ENCODE results near the gene NKRF.
A peak's percentile ranks its signal among the peaks of the same experiment; 100 is the strongest.

NKRF gene

DNA sequence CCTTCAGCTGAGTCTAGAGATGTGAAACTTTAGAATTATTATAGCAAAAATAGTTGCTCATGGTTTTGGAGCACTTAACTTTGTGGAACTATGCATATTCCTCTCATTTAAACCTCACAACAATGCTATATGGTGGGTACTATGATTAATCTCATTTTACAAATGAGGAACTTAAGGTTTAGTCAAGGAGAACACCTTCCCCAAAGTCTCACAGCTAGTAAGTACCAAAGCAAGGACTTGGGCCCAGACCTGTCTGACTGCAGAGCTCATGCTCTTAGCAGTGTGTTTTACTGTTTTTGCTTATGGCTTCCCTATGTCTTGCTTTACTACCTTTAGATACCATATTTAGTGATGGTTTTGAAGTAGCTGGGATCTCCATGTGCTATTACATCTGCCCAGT lies 26.8 kb downstream of the NKRF start:
- Histone ChIP-seq H3K9me3 (ENCODE audit: control insufficient read depth, insufficient read depth, low read length) (no peaks in the 10 kb centered on the region), H3K9ac (ENCODE audit: low read depth, low read length) (no peak overlapping the region), H3K4me1 (ENCODE audit: insufficient read depth, low read length) (peaks cover 7% of the 10 kb centered on the region; the same call in 1 of the 2 replicates), H3K36me3 (ENCODE audit: insufficient read depth, low read length) (peaks cover 7% of the 10 kb centered on the region; the same call in 1 of the 2 replicates)

DNA sequence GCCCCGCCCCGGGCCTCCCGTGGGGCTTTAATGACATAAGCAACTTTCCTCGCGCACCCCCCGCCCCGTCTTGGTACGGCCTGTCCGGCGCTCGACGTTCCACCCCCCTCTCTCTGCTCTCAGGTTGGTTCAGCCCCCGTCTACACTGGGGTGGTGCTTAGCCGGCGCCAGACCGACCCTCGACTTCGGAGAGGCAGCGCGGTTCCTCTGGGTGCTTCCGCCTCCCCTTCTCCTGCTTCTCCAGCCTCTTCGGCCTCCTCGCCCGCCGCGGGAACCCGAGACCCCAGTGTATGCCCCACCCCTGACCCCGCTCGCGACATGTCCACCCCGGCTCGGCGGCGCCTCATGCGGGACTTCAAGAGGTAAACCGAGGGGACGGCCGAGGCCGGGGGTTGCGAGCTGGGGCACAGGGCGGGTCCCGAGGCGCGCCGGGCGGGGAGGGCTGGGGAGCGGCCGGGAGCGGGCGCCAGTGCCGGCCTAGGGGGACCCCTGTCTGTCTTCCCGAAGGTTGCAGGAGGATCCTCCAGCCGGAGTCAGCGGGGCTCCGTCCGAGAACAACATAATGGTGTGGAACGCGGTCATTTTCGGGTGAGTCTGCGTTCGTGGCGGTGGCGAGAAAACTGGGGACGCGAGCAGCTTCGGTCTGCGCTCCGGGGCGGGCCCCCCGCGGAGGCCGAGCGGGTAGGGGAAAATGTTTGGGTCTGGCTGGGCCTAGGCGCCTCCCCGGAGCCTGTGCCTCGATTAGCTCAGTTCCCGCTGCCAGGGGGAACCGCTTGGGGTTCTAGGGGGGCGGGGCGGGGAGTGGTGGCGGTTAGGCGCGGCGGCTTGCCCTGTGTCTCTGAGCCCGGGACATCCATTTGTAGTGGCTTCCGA lies 31.6 kb downstream of the NKRF start, which contains the start of gene UBE2A:
TSS of gene UBE2A (plus strand) at position 170 of the 873 bp plus-strand sequence. CDS start at position 319, 149 bp downstream.
- Histone ChIP-seq H3K9ac (ENCODE audit: low read depth, low read length) (peak within 1 kb of the TSS; percentile 72), H3K4me1 (ENCODE audit: insufficient read depth, low read length) (peaks cover 7% of the 10 kb centered on the region; the same call in 1 of the 2 replicates), H3K9me3 (ENCODE audit: control insufficient read depth, insufficient read depth, low read length) (no peaks in the 10 kb centered on the region), H3K36me3 (ENCODE audit: insufficient read depth, low read length) (peaks cover 7% of the 10 kb centered on the region; the same call in 1 of the 2 replicates)

DNA sequence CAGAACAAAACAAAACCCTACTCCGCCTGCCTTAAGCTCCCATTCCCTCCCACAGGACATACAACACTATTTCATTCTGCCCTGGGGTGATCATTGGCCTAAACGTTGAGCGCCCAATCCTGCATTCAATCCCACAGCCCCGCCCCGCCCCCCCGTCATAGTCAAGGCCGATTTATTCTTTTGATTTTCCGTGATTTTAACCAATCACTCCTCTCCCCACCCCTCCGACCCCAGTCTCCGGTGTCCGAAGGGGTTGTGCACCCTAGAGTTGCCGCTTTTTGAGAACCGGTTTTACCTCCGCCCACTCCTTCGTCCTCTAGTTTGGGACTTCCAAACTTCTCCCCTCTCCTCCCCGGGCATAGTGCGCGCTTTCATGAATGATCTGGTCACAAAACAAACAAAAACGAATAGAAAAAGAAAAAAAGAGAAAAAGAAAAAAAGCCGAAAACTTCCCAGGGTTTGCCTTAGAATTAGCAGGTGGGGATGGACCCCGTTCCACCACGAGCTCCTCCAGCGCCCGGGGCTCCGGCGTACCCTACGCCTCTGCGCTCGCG lies 32.3 kb downstream of the NKRF start:
- H3K9ac ChIP-seq (ENCODE audit: low read depth, low read length), result peak overlapping the region; percentile 72
- H3K4me1 ChIP-seq (ENCODE audit: insufficient read depth, low read length), result peaks cover 7% of the 10 kb centered on the region; the same call in 1 of the 2 replicates
- H3K9me3 ChIP-seq (ENCODE audit: control insufficient read depth, insufficient read depth, low read length), result no peaks in the 10 kb centered on the region
- peaks cover 7% of the 10 kb centered on the region; the same call in 1 of the 2 replicates for H3K36me3 ChIP-seq (ENCODE audit: insufficient read depth, low read length)

DNA sequence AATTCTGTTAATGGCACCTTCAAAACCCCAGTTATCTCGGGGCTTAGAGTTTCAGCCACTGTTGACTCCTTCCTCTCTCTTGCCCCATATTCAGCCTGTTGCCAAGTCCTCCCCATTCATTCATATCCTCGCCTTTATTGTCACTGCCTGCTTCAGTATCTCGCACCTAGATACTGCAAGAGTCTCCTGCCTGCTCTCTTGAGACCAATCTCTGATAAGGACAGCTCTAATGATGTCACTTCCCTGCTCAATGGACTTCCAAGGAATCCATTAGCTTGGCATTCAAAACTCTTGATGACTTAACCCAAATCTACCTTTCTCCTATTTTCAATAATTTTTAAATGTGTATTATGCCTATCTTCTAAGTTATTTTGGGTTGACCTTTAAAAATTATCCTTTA lies 33.0 kb downstream of the NKRF start:
- peaks cover 7% of the 10 kb centered on the region; the same call in 1 of the 2 replicates for H3K4me1 ChIP-seq (ENCODE audit: insufficient read depth, low read length)
- H3K9me3 ChIP-seq (ENCODE audit: control insufficient read depth, insufficient read depth, low read length), result no peaks in the 10 kb centered on the region
- H3K9ac ChIP-seq (ENCODE audit: low read depth, low read length), result peak overlapping the region; percentile 72; the same call in 1 of the 2 replicates
- peaks cover 7% of the 10 kb centered on the region; the same call in 1 of the 2 replicates for H3K36me3 ChIP-seq (ENCODE audit: insufficient read depth, low read length)

DNA sequence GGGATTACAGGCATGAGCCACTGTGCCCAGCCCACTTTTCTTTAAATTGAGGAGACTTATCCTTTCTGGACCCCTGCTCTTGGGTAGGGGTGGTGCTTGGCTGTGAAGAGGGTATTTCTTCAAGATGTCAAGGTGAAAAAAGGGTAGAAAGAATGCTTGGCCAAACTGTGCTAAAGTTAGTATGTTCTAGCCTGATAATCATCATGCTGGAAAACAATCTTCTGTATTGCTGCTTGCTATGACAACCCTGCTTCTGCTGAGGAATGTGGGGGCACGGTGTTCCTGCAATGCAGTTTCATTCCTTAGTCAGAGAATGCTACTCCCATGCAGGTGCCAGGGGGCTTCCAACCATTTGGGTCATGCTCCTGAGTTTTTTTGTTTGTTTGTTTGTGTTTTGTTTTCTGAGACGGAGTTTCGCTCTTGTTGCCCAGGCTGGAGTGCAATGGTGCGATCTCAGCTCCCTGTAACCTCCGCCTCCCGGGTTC lies 35.8 kb downstream of the NKRF start:
- Histone ChIP-seq H3K36me3 (ENCODE audit: insufficient read depth, low read length) (no peaks in the 10 kb centered on the region), H3K4me1 (ENCODE audit: insufficient read depth, low read length) (peaks cover 1% of the 10 kb centered on the region; the same call in 1 of the 2 replicates), H3K9ac (ENCODE audit: low read depth, low read length) (no peak overlapping the region), H3K9me3 (ENCODE audit: control insufficient read depth, insufficient read depth, low read length) (no peaks in the 10 kb centered on the region)

DNA sequence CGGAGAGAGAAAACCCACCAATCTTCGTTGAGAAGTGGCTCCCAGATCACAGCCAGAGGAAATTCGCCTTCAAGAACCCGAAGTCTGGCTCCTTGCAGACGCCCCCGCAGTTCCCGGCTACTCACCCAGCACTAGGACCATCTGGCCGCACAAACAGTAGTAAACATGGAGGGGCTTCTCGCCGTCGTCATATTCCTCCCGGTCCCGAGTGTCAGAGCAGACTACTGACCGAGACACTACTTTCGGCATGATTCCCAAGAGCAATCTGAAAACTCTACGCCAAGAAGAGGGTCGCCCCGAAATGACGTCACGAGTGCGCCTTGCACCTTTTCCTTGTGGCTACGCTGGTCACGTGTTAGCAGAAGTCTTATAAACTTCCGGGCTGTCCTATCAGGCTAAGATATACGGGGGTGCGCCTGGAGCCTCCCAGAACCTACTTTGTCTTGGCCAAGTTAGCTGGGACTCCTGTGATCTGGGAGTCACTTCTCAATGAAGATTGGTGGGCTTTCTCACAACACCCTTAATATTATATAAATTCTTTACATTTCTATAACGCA lies 41.0 kb downstream of the NKRF start, which contains the start of gene STEEP1:
TSS of gene STEEP1 (minus strand) at position 303 of the 557 bp plus-strand sequence. CDS start at position 249, 54 bp downstream.
- Histone ChIP-seq H3K9ac (ENCODE audit: low read depth, low read length) (peak within 1 kb of the TSS; percentile 75), H3K4me1 (ENCODE audit: insufficient read depth, low read length) (no peaks in the 10 kb centered on the region), H3K36me3 (ENCODE audit: insufficient read depth, low read length) (no peaks in the 10 kb centered on the region), H3K9me3 (ENCODE audit: control insufficient read depth, insufficient read depth, low read length) (no peaks in the 10 kb centered on the region)

DNA sequence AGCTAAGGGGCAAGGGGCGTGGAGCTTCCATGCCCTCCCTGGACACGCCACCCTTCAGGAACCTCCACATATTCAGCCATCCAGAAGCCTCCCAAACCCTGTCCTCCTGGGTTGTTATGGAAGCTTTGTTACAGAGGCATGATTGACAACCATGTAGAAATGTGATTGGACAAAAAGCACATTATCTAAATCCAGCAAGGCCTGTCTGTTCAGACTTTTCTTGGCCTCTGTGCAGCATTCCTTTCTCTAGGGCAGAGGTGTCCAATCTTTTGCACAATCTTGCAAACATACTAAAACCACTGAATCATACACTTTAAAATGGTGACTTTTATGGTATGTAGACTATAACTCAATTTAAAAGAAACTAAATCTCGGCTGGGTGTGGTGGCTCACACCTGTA lies 53.7 kb downstream of the NKRF start:
- Histone ChIP-seq H3K9ac (ENCODE audit: low read depth, low read length) (no peak overlapping the region), H3K36me3 (ENCODE audit: insufficient read depth, low read length) (no peaks in the 10 kb centered on the region), H3K4me1 (ENCODE audit: insufficient read depth, low read length) (no peaks in the 10 kb centered on the region), H3K9me3 (ENCODE audit: control insufficient read depth, insufficient read depth, low read length) (no peaks in the 10 kb centered on the region)

DNA sequence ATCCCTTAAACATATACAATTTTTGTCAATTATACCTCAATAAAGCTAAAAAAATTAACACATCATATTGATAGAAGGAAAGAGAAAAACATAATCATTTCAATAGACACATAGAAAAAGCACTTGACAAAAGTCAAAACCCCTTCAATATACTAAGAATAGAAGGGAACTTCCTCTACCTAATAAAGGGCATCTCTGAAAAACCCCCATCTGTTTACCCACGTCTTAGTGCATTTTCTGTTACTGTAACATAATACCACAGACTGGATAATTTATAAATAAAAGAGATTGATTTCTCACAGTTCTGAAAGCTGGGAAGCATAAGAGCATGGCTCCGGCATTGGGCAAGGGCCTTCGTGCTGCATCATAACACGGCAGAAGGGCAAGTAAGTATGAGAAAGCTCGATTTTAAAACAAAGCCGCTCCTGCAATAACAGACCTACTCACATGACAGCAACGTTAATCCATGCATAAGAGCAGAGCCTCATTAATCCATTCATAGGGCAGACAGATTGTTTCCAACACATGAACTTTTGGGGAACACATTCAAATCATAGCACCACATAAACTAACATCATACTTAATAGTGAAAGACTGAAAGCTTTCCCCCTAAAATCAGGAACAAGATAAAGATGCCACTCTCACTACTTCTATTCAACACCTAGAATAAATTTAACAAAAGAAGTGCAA lies 56.8 kb downstream of the NKRF start:
- Histone ChIP-seq H3K36me3 (ENCODE audit: insufficient read depth, low read length) (no peaks in the 10 kb centered on the region), H3K4me1 (ENCODE audit: insufficient read depth, low read length) (no peaks in the 10 kb centered on the region), H3K9ac (ENCODE audit: low read depth, low read length) (no peak overlapping the region), H3K9me3 (ENCODE audit: control insufficient read depth, insufficient read depth, low read length) (no peaks in the 10 kb centered on the region)

DNA sequence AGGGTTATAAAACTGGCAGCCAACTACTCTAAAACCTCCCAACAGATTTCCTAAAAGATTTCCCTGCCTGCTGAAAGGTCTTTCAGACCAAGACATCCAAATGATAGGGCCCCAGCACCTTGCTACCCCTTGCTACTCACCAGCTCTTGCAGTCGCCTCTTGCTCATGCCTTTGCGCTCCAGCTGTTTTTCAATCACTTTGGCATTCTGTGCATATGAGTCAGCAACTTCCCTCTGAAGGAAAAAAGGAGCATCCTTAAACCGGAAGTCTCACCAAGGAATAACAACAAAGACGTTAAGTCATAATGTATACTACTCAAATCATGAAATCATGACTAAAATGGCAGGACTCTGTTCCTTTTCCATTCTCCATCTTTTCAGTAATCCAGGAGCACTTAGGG lies 65.0 kb downstream of the NKRF start:
- H3K36me3 ChIP-seq (ENCODE audit: insufficient read depth, low read length), result peaks cover 3% of the 10 kb centered on the region
- peaks cover 10% of the 10 kb centered on the region for H3K4me1 ChIP-seq (ENCODE audit: insufficient read depth, low read length)
- H3K9me3 ChIP-seq (ENCODE audit: control insufficient read depth, insufficient read depth, low read length), result no peaks in the 10 kb centered on the region
- H3K9ac ChIP-seq (ENCODE audit: low read depth, low read length), result no peak overlapping the region

DNA sequence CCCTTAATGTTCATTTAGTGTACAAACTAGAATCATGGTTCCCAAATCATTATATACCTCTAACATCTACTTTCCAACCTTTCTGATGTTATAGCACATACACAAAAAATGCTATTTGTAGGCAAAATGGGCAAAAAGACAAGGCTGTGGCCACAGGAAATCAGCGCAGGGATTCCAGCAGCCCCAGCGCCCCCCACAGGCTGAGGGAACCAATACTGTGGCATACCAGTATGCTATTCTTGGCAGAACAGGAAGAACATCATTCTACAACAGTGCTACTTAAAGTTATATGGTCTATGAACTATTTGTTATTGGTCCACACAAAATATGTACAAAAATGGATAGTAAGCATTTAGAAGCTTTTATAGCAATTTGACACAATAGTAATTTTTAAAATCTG lies 66.4 kb downstream of the NKRF start:
- no peaks in the 10 kb centered on the region for H3K9me3 ChIP-seq (ENCODE audit: control insufficient read depth, insufficient read depth, low read length)

More for the DNA sequence above, 66.4 kb downstream of the NKRF start:
- Histone ChIP-seq H3K4me1 (ENCODE audit: insufficient read depth, low read length) (peaks cover 10% of the 10 kb centered on the region), H3K9ac (ENCODE audit: low read depth, low read length) (no peak overlapping the region), H3K36me3 (ENCODE audit: insufficient read depth, low read length) (peaks cover 3% of the 10 kb centered on the region)
